D721Med (cell line): ENCODE measurements around the gene MYH13.

Experiments used
- DNase-seq: peaks from one replicate; pipeline ENCODE4 v3.0.0; 2011; ENCODE audit warnings: low spot score; ENCODE audit not compliant: insufficient read length
- FAIRE-seq: peaks from 2 replicates; lab custom pipeline; 2011; peaks lifted over from hg19 to GRCh38; lab: Jason Lieb, UNC
- TF ChIP-seq, protein P1 (sequence below): IDR thresholded peaks from 2 replicates; pipeline ENCODE4 v1.5.1; 2012; ENCODE audit warnings: mild to moderate bottlenecking, control low read depth; ENCODE audit not compliant: insufficient read depth; ENCODE audit errors: missing control alignments

Gene MYH13

GRCh38 chr17:10380631-10381408 is 8.0 kb upstream of the MYH13 start:
- FAIRE-seq (no peak), DNase-seq (no peak)
- TF ChIP-seq, protein P1, sequence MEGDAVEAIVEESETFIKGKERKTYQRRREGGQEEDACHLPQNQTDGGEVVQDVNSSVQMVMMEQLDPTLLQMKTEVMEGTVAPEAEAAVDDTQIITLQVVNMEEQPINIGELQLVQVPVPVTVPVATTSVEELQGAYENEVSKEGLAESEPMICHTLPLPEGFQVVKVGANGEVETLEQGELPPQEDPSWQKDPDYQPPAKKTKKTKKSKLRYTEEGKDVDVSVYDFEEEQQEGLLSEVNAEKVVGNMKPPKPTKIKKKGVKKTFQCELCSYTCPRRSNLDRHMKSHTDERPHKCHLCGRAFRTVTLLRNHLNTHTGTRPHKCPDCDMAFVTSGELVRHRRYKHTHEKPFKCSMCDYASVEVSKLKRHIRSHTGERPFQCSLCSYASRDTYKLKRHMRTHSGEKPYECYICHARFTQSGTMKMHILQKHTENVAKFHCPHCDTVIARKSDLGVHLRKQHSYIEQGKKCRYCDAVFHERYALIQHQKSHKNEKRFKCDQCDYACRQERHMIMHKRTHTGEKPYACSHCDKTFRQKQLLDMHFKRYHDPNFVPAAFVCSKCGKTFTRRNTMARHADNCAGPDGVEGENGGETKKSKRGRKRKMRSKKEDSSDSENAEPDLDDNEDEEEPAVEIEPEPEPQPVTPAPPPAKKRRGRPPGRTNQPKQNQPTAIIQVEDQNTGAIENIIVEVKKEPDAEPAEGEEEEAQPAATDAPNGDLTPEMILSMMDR: no peak

DNA sequence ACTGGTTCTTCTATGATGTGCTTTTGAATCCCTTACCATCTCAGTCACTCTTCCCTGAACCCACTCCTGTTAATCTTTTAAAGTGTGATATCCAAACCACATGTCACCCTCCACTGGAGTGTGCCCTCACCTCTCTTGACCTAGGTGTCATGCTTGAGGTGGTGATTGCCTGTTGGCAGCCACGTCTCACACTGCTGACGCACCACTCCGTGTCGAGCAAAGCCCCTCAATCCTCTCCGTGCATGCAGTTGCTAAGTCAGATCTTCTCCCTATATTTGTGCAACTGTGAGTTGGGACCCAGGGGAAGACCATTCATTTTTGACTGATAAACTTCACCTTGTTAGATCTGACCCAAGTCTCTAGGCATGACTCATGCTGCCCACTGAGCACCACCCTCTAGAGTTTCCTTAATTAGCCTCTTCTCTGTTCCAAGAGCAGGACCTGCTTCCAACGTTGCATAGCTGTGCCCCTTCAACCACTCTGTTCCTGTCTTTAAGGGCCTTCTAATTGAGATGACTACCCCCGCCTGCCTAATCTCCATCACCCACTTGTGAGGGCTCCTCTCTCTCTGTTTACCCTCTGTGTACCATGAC is 2.7 kb downstream of the MYH13 start:
- no peak for DNase-seq
- FAIRE-seq: no peak
- TF ChIP-seq, protein P1: no peak

GRCh38 chr17:10369239-10369638 is 3.6 kb downstream of the MYH13 start:
- FAIRE-seq (no peak), DNase-seq (no peak)
- TF ChIP-seq, protein P1: no peak

- no peak for DNase-seq
- FAIRE-seq: no peak
- TF ChIP-seq, protein P1: no peak
Observed at GRCh38 chr17:10368561-10368960, 4.2 kb downstream of the MYH13 start.

GRCh38 chr17:10360578-10360977 is 12.2 kb downstream of the MYH13 start:
- DNase-seq (no peak), FAIRE-seq (no peak)
- TF ChIP-seq, protein P1: no peak

DNA sequence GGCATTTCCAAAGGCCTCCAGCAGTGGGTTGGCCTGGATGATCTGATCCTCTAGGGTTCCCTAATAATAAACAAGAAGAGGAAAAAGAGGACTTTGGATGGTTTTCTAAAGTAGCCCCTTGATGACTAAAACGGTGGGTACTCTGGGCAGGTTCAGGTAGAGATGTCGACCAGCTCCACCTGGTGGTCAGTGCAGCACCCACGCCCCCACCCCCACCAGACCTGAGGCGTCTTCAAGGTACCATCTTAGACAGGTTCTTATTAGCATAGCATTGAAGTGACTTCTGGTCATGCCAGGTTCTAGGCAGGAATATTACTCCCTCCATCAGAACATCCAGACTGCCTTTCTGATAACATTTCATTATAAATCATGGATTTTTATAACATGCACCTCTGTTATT is 15.0 kb downstream of the MYH13 start:
- FAIRE-seq (no peak), DNase-seq (no peak)
- TF ChIP-seq, protein P1: peak; percentile 38

- TF ChIP-seq, protein P1: no peak
- FAIRE-seq (no peak), DNase-seq (no peak)
Observed at GRCh38 chr17:10354651-10355050, 18.2 kb downstream of the MYH13 start.
